LoVo (cell line): Measurements from ENCODE around the gene SSMEM1.
"Not testable (repeated sequence)": the region's sequence is repeated elsewhere in the genome, so short reads cannot be mapped to it uniquely, and the experiment has no call there.

ENCODE experiments used
- DNase-seq: peaks from one replicate; pipeline ENCODE4 v3.0.0-alpha.2; 2016; ENCODE audit warnings: low spot score

SSMEM1 gene

DNA sequence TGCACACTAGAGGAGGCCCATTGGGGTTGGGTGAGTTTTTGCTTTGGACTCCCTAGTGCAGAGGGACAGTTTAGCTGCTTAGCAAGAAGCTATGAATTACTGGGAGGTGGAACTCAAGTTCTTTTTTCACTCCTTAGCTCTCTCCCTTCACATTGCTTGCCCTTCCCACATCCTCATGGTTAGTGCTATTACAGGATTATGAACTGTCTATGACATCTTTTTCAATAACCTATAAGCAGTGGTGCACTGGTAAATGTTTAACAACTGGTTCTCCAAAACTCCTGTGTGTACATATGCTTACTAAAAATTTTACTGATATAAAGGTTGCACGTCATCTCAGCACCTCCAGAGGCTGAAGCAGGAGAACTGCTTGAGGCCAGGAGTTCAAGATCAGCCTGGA, 6.2 kb downstream of the SSMEM1 start:
- no peak for DNase-seq

DNA sequence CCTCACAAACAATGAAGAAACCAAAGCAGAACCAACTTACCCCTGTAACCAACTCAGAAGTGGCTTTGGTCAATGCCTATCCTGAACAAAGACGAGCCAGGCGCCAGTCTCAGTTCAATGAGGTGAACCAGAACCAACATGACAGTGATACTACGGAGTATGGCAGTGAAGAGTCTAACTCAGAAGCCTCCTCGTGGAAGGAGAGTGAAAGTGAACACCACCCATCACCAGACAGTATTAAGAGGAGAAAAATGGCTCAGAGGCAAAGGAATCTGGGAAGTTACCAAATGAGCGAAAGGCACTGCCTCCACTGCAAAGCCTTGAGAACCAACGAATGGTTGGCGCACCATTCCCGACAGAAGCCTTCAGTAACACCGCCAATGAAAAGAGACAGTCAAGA, 8.4 kb downstream of the SSMEM1 start:
- DNase-seq: no peak

DNA sequence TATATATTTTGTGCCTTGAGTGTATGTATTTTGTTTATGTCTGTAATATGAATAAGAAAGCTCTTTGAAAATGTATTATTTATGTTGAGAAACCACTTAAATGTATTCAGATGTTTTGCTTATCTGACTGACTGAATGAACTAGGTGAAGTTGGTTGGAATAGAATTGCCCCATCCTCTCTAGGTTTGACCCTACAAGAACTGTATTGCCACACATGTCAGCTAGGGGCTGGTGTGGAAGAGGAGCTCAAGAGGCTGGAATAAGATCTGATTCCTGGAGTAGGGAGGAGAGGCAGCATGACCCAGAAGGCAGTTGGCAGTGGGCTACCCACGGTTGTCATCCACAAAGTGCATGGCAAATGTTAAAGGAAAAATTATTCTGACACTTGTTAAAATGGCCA, 9.1 kb downstream of the SSMEM1 start:
- no peak for DNase-seq

DNA sequence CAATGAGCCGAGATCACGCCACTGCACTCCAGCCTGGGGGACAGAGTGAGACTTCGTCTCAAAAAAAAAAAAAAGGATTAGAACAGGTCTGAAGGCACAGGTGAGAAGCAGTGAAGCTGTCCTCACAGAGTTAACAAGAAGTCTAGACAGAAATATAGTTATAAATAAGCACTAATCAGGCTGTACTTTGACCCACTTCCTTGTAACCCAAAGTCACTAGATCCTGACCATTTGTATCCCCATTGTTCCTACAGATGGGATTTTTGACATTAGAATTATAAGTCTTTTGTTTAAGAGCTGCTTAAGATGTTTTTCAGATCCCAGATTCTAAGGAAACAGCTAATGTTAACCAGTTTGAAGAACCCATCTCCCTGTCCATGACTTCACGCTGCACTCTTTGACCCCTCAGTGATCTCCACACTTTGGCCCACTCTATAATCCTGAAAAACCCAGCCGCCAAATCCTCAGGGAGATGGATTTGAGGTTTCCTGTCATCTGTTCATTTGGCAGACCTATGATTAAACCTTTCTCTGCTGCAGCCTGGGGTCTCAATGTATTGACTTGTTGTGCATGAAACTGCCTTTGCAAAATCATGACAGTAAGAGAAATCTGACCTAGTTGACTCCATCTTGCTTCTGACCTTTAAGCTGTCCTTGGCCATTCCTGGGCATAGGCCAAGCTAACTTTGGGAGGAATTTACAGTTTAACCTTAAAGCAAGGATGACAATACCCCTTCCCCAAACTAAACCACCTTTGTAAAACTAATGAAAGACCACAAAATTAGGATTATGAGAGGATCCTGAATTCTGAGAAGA, 11.4 kb downstream of the SSMEM1 start:
- DNase-seq: no peak

DNA sequence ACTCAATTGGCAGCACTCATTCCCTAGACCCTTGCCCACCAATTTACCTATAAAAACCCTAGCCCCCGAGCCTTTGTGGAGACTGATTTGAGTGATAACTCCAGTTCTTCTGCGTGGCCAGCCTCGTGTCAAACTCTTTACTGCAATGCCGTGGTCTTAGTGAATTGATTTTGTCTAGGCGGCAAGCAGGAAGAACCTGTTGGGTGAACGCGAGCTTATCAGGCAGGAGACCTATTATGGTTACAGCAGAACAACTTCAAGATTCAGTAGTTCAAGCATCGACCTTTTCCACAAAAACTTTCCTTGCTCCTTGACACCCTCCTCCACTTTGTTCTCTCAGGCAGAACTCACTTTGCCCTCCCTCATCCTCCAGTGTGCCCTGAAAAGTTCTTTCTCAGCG, 12.2 kb downstream of the SSMEM1 start:
- no peak for DNase-seq

DNA sequence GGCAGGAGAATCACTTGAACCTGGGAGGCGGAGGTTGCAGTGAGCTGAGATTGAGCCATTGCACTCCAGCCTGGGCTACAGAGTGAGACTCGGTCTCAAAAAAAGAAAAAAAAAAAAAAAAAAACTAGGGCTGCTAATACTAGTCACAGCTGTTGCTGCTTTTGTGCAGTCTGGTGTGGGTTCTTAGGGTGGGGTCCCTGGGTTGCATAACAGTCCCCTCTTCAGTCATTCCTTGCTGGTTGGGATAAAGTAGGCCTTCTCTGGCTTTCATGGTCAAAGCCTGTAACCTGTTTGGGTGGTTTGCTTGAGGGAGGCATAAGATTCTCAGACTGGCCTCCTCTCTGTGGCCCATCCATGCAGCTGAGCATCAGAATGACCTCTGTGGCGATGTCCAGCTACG, 14.1 kb downstream of the SSMEM1 start:
- no peak for DNase-seq

DNA sequence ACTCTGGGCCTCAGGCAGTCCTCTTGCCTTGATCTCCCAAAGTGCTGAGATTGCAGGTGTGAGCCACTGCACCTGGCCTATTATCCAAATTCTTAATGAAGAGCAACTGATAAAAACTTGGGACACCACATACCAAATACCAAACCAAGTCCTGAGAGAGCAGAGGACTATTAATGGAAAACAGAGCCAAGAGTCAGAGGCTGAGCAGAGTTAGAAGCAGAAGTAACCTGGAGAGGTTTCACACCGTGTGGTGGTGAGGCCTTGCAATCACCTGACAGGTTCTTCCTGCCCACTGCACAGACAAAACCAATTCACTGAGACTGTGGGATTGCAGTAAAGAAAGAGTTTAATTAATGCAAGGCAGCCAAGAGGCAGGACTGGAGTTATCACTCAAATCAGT, 16.0 kb downstream of the SSMEM1 start:
- no peak for DNase-seq

DNA sequence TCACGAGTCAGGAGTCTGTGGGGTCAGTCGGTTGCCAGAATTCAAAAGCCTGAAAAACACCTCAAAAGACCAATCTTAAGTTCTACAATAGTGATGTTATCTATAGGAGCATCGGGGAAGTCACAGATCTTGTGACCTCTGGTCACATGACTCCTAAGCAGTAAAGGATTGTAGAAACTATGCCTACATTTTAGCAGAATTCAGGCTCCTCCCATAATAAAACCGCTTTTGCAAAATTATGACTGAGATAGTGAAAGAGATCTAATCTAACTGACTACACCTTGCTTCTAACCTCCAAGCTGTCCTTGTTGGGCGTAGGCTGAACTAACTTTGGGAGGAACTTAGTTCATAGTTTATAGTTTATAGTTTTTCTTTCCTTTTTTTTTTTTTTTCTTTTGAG, 16.6 kb downstream of the SSMEM1 start:
- no peak for DNase-seq

DNA sequence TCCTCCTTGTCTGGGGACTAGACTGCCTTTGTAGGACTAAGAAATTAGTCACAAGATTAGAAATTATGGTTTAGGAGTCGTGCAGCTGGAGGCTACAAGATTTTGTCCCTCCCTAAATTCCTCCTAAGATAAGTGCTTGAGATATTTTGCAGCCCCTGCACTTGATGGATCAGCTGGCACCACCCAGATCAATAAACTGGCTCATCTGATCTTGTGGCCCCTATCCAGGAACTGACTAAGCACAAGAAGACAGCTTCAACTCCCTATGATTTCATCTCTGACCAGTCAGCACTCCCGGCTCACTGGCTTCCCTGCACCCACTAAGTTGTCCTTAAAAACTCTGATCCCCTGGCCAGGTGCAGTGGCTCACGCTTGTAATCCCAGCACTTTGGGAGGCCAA, 17.3 kb downstream of the SSMEM1 start:
- not testable (repeated sequence) for DNase-seq

DNA sequence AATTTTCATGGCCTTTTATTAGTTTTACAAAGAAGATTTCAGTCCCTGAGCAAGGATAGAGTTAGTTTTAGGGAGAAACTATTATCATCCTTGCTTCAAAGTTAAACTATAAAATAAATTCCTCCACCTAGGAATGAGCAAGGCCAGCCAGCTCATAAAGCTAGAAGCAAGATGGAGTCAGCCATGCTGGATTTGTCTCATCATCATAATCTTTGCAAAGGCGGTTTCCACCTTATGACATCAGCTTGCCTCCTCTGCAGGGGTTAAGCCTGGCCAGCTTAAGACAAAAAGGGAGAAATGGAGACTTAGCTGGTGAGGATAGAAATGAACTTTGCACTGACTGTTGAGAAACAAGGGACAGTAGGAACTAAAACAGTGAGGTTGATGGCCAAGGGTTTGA, 18.7 kb downstream of the SSMEM1 start:
- no peak for DNase-seq

DNA sequence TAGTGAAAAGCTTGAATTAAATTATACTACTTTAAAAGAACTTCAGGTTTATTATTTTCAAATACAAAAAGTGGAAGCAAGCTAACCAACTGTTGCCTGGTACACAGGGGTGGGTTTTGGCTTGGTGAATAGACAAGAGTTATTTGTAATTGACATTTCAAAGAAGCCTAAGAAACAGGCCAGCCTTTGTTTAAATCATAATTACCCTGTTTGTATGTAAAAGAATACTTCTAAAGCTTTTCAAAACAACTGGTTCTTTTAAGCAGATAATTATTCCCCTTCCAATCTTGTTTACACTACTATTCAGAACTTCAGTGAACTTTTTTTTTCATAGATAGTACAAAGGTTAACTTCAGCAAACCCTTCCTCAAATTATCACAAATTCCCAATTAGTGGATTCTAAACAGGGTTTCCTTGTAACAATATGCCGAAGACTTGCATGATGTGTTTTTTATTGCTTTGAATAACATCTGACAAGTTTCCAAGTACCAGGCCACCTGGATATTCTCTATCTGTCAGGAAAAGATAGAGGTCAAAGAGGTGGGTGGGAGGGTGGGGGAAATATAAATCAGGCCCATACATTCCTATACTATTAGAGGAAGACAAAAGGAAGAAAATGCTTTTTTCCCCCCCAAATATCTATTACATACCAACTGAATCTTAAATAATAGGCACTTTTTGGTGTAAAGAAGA, 20.4 kb downstream of the SSMEM1 start:
- DNase-seq: no peak

DNA sequence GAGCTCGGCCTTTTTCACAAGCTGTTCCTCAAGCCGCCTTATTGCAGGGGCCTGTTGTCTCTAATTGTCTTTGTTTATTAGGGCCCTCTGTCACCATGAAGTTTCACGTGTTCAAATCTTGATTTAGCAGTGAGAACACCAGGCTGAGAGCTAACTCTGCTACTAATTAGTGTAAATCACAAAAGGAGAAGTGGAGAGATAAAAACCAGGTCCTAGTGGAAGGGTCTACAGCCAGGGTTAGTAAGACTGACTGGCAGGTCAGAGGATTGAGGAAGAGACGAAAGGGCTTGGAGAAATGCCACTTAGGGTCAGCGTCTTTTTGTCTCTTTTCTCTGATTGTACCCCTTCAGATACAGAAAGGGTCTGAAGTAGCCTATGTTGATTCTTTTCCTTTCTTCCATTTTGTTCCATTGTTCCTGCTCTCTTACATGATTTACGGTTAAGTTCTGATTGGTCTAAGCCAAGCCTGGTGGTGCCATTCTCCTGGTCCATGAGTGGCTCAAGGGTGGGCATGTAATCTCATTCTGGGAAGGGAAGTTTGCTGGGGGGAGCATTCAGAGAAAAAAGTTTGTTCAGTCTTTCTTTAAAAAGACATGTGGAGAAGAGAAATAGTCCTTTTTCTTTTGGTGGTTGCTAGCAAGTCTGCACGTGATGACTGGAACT, 21.3 kb downstream of the SSMEM1 start:
- DNase-seq: no peak

DNA sequence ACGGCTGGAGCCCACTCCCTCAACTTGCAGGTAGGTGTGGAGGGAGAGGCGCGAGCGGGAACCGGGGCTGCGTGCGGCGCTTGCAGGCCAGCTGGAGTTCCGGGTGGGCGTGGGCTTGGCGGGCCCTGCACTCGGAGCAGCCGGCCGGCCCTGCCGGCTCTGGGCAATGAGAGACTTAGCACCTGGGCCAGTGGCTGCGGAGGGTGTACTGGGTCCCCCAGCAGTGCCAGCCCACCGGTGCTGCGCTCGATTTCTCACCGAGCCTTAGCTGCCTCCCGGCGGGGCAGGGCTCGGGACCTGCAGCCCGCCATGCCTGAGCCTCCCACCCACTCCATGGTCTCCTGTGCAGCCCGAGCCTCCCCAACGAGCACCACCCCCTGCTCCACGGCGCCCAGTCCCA, 22.3 kb downstream of the SSMEM1 start:
- DNase-seq: not testable (repeated sequence)

DNA sequence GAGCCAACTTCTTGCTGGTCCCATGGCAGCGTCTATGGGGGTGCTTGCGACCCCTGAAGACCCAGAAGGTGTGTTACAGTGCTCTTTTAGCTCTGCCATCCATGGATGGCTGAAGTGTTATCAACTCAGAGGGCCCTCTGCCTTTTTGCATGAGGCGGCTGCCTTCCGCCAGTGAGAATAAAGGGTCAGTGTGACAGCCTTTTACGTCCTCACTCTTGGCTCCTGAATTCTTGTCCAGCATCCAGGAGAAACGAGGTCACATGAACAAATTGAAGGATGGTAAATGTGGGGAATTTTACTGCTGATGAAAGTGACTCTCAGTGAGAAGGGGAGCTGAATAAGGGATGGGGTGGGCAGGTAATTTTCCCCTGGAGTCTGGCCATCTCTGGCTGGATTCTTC, 24.1 kb downstream of the SSMEM1 start:
- DNase-seq: no peak

DNA sequence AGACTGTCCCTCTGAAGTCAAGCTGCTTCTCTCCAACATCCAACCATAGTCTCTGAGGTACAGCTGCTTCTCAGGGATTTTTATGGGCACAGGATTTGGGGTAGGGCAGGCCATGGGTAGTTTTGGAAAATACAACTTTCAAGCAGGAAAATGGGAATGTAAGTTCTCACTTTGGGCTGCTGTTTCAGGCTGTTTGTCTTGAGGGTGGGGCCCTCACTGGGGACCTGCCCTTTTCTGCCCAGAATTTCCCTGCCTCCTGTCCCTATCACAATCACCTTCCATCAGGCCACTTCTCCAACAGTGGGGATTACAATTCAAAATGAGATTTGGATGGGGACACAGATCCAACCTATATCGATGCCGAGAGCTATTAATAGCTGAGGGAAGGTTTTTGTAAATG, 24.5 kb downstream of the SSMEM1 start:
- no peak for DNase-seq

DNA sequence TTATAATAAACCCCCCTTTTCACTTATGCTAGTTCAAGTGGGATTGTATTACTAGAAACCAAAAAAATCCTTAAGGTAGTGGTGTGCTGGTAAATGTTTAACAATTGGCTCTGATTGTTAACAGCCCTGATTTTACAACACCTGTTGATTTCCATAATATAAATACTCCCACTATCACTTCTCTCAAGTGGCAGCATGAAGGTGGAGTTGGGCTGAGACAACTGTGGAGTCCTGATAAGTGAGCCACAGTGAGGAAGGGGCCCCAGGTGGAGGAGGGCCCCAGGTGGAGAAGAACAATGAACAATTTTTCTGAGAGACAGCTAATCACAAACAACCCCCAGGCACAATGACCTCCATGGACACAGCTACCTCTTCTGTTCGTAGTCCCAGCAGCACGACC, 26.4 kb downstream of the SSMEM1 start:
- no peak for DNase-seq

DNA sequence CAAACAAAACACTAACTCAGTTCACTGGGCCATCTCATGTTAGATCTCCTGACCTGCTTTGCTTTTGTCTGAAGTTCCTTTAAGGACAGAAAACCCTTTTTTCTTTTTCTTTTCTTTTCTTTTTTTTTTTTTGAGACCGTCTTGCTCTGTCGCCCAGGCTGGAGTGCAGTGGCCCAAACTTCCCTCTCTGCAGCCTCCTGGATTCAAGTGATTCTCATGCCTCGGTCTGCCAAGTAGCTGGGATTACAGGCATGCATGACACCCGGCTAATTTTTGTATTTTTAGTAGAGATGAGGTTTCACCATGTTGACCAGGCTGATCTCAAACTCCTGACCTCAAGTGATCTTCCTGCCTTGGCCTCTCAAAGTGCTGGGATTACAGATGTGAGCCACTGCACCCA, 28.7 kb downstream of the SSMEM1 start:
- not testable (repeated sequence) for DNase-seq

DNA sequence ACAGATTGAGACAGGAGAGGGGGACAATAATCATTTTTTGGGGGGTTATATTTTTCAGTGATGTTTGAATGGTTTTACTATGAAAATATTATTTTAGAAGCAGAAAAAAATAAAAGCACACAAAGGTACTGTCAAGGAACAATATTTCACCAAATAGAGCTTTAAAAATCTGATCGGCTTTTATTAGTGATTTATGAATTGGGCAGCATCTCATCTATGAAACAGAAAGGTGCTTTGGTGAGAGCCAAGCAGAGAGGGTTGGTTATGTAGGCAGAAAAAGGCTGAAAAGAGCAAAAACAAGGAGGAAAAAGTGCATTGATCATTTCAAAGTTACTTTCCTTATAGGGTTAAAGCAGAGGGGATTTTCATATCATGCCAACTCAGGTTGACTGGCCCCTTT, 32.6 kb downstream of the SSMEM1 start:
- DNase-seq: no peak

DNA sequence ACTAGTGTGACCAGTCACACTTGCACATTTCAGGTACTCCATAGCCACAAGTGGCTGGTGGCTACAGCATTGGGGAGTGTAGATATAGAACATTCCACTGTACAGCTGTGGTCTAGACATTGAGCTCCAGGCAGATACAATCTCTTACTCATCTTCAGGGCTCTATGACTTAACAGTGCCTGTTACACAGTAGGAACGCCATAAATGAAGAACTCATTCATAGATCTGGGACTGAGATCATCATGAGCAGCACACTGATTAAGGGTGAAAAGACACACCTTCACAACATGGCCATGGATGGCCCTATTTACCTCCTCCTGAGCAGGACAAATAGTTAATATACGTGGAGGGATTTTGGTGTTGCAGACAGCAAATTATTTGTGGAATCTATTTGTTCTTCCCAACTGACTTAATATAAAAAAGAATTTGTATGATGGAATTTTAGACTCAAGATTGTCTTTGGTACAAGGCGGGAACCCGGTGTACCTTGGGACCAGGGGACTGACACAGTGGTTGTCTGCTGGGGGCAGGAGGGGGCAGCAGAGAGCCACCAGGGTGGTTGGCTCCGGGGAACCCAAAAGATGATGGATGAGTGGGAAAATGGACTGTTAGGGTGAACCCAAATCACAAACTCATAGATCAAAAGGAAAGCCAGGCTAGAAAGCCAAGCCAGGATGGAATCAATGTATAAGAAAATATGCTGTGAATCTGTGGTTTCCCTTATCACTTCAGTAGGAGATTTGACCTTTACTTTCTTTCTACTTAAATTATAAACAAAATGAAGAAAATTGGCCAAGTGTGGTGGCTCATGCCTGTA, 34.7 kb downstream of the SSMEM1 start:
- DNase-seq: peak; percentile 40

DNA sequence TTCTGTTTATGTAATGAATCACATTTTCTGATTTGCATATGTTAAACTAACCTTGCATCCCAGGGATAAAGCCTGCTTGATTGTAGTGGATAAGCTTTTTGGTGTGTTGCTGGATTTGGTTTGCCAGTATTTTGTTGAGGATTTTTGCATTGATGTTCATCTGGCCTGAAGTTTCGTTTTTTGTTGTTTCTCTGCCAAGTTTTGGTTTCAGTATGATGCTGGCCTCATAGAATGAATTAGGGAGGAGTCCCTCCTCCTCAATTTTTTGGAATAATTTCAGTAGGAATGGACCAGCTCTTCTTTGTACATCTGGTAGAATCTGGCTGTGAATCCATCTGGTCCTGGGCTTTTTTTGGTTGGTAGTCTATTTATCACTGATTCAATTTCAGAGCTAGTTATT, 35.8 kb downstream of the SSMEM1 start:
- not testable (repeated sequence) for DNase-seq

DNA sequence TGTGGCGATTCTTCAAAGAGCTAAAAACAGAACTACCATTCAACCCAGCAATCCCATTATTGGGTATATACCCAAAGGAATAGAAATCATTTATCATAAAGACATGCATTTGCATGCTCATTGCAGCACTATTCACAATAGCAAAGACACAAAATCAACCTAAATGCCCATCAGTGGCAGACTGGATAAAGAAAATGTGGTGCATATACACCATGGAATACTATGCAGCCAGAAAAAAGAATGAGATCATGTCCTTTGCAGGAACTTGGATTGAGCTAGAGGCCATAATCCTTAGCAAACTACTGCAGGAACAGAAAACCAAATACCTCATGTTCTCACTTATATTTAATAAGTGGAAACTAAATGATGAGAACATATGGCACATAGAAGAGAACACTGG, 38.8 kb downstream of the SSMEM1 start:
- DNase-seq: not testable (repeated sequence)

DNA sequence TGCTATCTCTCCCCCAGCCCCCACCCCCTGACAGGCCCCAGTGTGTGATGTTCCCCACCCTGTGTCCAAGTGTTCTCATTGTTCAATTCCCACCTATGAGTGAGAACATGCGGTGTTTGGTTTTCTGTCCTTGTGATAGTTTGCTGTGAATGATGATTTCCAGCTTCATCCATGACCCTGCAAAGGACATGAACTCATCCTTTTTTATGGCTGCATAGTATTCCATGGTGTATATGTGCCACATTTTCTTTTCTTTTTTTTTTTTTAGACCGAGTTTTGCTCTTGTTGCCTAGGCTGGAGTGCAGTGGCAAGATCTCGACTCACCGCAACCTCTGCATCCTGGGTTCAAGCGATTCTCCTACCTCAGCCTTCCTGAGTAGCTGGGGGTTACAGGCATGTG, 41.2 kb downstream of the SSMEM1 start:
- DNase-seq: not testable (repeated sequence)
